Hippocampal formation (tissue), 2 donors: ENCODE results near the gene PACS2.
"Not testable (repeated sequence)": the region's sequence is repeated elsewhere in the genome, so short reads cannot be mapped to it uniquely, and the experiment has no call there.

Source experiments
- DNase-seq, 2 donors: peaks; one replicate each; lab custom pipeline; 2025; lab: John Stamatoyannopoulos, UW

Gene PACS2

DNA sequence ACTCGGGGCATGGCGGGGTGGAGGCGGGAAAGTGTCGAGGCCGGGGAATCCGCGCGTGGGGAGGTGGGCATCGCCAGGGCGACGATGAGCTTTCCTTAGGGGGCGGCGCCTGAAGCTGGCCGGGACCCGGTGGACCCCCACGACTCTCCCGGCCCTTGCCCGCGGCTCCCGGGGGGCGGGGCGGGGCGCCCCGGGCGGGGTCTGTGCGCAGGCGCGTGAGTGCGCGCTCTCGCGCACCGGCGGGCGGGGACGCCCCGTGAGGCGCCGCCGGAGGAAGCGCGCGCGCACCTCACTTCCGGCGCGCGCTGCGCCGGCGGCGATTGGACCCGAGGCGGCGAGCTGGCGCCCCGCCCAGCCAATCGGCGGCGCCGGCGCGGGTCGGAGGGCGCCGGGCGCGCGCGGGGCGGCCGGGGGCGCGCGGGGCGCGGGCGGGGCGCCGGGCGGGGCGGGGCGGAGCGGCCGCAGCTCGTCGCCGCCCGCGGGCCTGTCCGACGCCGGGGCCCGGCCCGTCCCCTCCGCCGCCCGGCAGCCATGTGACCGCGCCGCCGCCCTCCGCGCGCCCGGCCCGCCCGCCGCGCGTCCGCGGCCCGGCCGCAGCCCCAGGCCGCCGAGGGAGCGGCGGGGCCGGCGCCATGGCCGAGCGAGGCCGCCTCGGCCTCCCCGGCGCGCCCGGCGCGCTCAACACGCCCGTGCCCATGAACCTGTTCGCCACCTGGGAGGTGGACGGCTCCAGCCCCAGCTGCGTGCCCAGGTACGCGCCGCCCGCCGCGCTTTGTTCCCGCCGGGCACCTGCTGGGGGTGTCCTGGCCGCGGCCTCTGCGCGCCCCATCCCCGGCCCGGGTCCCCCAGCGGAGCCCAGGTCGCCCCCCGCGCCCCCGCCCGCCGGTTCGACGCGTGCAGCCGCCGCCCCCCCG lies at the start of gene PACS2:
TSS of gene PACS2 (plus strand) at position 462 of the 914 bp plus-strand sequence. CDS start at position 633, 171 bp downstream.
- DNase-seq: peak; percentile 50 to 65

DNA sequence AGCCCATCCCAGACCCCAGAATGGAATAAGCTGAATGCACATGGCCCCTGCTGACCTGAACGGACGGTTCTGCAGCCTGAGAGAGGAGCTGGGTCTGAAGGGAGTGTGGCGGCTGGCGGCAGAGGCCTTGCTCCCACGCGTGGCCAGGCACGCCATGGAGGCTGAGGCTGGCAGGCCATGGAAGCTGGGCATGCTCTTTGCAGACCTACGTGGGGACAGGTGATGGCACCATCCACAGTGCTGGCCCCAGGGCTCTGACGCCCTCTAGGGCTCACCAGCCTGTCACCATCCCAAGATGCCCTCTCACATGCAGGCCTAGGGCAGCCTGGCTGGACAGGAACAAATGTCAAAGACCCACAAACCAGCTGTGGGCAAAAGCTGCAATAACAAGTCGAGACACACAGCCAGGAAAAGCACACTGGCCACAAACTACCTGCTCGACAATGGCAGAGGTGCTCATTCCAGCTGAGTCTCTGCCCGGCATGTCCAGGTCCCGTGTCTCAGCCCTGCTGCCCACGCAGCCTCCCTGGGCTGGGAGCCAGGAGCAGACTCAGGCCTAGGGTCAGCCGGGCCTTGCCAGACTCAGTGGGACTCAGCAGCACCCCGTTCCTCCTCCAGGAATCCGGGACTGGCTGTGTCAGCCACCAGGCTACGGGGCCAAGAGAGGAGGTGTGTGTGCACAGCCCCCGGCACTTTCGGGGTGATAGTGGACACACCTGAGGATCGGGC lies 46.6 kb upstream of the PACS2 start:
- no peak for DNase-seq

DNA sequence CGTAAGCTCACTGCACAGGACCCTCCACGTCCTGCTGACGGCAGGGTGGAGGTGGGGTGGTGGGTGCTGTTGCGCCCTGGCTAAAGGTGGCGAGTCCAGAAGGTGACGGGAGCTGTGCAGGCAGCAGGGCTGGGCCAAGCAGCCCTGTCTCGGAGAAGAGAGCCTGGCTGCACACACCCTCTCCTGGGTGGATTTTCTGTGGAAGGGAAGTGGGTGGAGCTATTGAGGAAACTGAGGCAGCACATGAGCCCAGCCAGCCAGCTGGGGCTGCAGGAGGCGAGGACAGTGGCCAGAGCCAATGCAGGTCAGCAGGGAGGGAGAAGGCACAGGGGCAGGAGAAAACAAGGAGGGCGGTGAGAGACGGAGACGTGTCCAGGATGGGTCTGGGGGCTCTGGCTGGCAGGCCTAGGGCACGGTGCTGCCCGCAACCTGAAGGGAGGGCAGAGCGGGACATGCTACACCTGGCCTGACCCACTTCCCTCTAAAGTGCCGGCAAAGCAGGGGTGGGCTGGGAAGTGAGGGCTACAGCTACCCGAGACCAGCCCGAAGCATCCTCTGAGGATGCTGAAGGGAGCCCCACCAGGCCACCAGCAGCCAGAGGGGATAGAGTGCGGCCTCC lies 45.7 kb upstream of the PACS2 start:
- no peak for DNase-seq

DNA sequence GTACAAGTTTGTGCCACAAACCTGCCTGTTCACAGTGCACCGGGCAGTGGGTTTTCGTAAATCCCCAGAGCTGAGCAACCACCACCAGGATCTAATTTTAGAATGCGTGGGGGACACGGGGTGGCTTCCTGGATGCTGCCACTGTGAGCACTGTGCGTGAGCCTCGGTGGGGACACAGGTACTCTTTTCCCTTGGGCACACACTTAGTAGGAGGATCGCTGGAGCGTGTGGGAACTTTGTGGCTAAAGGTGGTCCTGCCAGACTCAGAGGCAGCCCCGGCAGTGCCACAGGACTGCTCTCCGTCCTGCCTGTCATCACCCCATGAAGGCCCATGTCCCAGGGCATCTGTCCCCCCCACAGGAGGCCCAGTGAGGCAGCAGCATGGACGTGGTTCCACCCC lies 45.1 kb upstream of the PACS2 start:
- DNase-seq: no peak

DNA sequence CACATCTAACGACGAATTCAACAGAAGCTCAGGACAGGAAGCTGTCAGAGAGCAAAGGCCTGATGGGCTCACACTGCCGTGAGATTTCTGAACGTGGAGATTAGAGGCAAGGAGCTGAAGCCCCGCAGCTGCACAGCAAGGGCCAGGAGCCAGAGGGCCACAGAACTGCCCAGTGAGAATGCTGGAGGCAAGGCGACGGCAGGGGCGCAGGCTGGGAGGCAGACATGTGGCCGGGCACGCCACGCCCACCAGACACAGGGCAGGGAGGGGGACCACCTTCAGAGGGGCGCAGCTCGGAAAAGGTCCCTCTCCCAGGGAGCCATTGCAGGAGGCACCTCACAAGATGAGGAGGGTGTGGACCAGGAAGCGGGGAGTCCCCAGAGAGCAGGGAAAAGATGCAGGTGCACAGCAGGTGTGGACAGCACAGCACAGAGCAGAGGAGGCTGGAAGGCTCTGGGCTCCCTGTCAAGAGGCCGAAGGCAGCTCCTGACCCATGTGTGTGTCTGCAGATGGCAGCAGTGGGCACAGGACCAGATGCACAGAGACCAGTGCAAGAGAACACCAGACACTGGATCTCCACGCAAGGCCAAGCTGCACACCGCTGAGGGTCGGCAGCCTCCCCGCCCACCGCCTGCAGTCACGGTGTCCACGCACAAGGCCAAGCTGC lies 43.2 kb upstream of the PACS2 start:
- DNase-seq: no peak

DNA sequence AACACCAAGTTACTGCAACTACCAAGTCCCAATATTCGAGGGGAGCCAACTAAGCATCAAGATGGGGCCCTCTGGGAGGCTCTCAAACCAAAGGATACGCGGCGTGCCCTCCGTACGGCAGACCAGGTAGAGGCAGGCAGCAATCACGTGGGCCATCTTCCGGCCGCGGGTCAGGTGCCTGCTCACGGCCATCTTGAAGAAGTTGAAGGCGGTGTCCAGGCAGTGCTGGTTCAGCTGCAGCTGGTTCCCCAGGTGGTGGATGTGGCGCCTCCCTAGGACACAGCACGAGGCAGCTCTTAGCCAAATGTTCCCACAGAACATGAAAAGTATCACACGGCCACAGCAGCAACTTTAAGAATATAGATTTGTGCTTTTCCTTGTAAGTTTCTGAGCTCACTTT lies 41.9 kb upstream of the PACS2 start:
- DNase-seq: no peak

DNA sequence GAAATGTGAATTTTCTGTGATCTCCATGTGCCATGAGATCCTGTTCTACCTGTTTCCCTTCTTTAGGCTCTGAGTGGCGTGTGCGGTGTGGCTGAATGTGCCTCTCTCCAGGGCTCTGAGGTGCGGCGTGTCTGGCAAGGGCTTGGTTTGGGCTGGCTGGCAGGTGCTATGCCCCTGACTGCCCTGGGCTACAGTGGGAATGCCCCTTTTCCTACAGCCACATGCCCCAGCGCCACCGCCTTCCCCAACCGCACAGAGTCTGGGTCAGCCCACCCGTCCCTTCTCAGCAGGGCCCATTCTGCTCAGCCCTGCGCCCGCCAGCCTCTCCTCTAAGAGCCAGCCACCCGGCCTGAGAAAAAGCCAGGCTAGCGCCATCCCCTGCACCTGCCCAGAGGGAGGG lies 41.5 kb upstream of the PACS2 start:
- DNase-seq: no peak

DNA sequence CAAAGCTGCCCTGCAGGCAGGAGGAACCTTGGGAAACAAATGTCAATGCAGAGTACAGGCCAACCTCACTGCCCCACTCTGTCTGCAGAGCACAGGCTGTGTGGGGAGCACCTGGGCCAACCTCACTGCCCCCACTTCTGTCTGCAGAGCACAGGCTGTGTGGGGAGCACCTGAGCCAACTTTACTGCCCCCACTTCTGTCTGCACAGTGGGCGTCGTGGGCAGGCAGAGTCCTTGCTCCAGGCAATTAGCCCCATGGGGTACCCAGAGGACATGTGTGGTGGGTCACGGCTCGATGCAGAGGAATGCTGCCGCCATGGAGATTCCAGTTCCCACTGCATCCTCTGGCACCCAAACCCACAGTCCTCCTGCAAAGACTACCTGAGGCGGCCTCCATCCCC lies 39.9 kb upstream of the PACS2 start:
- no peak for DNase-seq

DNA sequence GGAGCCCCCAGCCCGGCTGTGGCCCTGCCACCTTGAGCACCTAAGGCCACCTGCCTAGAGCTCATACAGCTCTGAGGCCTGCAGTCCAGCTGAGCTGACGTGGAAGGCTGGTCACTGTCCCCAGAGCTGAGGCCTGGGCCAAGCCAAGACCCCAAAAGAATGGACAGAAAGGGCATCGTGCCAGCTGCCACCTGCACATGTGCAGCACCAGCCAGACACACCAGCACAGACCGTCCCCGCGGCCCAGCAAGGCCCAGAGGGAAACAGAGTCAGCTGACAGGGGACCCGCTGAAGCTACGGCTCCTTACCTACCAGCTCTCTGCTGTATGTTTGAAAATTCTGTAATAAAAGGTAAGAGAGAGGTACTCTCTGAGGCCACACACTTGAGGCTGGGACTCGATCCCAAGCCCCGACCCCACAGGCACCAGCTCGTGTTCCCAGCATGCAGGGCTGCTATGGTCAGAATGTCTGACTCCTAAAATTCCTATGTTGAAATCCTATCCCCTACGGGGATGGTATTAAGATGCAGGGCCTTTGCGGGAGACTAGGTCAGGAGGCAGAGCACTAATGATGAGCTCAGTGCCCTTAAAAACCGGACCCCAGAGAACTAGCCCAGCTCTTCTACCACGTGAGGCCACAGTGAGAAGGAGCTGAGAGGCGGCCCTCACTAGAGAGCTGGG lies 39.1 kb upstream of the PACS2 start:
- DNase-seq: no peak

DNA sequence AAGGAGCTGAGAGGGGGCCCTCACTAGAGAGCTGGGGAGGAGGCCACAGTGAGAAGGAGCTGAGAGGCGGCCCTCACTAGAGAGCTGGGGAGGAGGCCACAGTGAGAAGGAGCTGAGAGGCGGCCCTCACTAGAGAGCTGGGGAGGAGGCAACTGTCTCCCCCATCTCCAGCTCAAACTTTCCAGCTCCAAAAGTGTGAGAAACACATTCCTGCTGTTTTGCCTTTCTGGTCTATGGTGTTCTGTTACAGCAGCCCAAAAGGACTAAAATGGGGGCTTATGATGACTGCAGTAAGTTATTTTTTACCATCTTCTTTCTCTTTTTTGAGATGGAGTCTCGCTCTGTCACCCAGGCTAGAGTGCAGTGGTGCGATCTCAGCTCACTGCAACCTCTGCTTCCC lies 37.1 kb upstream of the PACS2 start:
- DNase-seq: not testable (repeated sequence)

DNA sequence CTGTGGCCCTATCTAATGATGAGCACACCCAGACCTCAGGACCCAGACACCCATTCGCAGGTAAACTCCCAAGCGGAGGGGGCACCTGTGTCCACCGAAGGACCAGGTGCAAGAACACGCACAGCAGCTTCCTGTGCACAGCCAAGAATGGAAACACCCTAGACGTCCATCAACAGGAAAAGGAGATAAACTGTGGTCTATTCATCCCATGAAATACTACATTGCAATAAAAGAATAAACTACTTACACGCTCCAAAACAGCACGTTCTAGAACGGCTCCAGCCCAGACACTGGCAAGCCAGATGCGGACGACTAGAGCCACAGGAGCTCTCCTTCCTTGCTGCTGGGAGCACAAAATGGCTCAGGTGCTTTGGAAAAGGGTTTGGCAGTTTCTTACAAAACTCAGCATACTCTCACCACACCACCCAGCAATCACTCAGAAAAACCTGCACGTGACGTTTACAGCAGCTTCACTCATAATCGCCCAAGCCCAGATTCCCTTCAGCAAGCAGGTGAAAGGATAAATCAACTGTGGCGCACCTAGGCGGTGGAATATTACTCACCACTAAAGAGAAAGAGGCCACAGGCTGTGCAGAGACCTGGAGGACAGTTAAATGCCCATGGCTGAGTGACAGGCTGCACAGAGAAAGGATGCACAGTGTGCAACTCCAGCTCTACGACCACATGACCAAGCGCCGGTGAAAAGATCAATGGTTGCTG lies 34.7 kb upstream of the PACS2 start:
- DNase-seq: no peak

DNA sequence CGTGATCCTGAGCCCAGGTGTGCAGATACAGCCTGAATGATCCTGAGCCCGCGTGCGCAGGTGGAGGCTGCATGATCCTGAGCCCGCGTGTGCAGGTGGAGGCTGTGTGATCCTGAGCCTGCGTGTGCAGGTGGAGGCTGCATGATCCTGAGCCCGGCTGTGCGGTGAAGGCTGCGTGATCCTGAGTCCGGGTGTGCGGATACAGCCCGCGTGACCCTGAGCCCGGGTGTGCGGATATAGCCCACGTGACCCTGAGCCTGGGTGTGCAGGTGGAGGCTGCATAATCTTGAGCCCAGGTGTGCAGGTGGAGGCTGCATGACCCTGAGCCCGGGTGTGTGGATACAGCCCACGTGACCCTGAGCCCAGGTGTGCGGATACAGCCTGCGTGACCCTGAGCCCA lies 34.0 kb upstream of the PACS2 start:
- DNase-seq: no peak

DNA sequence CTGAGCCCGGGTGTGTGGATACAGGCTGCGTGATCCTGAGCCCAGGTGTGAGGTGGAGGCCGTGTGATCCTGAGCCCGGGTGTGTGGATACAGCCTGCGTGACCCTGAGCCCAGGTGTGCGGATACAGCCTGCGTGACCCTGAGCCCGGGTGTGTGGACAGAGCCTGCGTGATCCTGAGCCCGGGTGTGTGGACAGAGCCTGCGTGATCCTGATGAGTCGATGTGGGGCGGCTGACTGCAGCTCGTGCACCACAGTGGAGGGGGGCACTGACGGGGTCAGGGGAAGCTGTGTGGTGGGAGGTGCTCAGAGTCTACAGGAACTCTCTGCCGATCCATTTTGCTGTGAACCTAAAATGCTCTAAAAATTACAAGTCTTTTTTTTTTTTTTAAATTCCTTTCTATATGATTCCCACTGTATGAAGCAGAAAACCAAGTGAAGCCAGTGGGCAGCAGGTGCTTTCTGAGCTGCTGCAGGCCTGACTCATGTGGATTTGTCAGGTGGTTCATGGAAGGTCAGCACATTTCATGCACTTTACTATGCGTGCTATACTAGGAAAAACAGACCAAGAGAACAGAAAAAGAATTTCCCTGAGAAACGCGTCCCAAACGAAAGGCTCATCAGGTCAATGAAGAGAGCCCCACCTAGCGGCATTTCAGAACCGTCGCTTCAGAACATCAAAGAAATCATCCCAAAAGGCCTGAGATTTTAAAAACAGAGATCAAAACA lies 33.0 kb upstream of the PACS2 start:
- peak in 1 of 2 donors; percentile 82 for DNase-seq

DNA sequence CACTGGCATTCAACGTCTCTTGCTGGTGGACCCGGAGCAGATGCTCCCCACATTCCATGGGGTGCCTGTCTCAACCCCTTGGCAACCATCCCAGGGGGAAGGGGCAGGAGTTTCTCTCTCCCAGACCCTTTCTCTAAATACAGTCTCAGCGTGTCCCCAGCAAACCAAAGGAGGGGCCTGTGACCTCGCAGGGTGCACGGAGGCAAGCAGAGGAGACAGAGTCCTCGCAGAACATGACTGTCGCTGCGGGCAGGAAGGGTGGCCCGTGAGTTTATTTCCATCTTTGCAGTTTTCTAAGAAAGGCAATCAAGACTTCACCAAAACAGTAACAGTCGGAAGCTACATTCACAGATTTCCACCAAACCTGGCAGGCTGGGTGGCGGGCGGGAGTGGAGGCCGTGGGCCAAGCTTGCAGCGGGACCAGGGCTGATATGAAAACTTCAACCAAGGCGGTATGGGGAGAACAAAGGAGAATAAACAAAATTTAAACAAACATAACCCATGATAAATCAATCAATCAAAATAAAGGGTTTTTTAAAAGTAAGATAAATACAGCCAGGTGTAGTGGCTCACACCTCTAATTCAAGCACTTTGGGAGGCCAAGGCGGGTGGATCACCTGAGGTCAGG lies 32.3 kb upstream of the PACS2 start:
- DNase-seq: no peak

DNA sequence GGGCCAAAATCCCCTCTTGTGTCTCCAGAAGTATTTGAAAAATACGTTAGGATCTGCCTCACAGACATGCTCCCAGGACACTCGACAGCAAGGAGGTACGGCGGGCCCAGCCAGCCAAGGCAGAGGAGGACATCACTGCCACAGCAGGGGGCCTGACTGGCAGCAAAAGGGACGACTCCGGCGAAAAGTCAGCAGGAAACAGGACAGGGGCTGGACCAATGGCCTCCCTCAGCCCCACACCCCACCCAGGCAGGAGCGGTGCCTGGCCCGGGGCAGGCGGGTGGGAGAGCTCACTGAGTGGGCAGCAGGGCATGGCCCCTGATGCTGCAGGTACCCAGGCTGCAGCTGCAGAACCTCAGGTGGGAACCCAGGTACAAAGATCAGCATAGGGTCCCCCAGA lies 31.5 kb upstream of the PACS2 start:
- no peak for DNase-seq

DNA sequence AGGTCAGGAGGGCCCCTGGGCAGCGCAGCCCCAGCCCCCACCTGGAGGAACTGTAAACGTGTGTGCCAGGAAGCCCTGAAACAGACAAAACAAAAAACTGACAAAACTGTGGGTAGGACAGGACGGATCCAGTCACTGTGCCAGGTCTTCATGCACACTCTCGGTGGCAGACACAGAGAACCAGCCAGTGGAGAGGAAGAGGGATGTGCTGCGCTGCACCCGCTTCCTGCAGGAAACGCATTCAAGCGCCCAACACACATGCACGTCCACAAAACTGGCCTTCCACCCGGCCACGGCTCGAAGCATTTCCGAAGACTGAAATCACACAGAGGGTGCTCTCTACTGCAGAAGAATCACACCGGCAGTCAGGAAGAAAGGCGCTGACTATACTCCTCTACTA lies 30.6 kb upstream of the PACS2 start:
- DNase-seq: no peak

DNA sequence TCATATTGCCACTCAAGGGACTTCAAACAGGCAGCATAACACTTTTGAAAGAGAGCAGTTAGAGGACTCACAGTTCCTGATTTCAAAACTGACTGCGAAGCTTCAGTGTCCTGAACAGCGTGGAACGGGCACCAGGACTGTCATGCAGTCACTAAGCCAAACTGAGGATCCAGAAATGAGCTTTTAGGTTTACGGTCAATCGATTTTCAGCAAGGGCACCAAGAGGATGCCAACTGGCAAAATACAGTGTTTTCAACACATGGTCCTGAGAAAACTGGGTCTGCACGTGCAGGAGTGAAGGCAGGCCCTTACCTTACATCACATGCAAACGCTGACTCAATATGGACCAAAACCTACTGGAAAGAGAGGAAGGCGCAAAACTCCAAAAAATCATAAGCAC lies 29.4 kb upstream of the PACS2 start:
- DNase-seq: no peak

DNA sequence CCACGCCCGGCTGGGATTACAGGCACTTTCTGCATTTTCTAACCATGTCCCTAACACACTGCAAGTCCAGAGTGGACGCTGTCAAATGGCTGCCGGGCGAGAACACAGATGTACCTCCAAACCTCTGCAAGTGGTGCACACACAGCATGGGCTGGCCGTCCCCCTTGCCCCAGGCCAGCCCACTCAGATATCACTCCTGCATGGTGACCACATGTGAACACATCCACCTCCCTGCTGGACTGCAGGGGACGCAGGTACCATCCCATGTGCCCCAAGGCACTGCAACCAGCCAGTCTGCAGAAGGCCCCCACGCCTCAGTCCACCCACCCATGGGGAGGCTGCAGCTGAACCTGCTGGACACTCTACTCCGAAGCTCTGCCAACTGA lies 27.8 kb upstream of the PACS2 start:
- DNase-seq: no peak

DNA sequence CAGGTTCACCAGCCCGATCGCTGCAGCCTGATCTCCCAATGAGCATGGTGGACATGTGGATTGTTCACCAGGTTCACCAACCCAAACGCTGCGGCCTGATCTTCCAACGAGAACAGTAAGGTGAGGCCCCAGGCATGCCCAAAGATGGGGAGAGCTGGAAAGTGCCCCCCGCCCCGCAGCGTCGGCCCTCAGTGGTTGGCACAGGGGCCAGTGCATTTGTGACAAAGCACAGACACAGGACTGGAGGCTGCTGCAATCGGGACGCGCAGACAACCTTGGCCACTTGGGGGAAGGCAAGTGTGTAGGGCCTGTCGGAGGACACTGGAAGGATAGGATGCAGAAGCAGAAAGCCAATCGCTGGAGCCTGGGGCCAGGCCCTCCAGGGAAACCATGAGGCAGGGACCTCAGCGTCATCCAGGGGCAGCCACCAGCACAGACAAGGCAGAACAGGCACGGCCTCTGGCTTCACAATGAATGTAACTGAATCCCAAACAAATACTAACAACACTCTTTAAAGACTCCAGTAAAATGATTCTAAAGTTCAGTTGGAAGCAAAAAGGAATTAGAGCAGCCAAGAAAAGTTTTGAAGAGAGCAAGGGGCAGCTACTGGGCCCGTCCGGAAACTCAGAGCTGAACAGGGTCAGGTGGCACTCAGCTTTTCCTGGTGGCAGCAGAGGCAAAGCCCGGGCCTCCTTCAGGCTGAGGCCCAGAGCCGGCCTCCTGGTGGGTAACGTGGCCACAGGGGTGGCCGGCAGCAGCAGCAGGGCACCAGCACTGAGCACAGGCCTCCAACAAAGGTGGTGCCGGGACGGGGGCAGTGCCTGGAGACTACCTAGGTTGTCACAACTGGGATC lies 27.1 kb upstream of the PACS2 start:
- no peak for DNase-seq
